Smooth muscle cell (in vitro differentiated cells): ENCODE data around the gene EPB41. TPM values are rescaled to one million over a fixed set of nuclear protein-coding genes. Genes with fewer than 3 reads are reported as not detected.

Experiments used
- DNase-seq: peaks from one replicate; lab custom pipeline; 2025; ENCODE audit not compliant: unreplicated experiment; lab: John Stamatoyannopoulos, UW
- H2AFZ ChIP-seq: fragments of 200-600 bp; sonication (generic); 2 replicates; pipeline ENCODE4 v1.6.0; 2016; ENCODE audit warnings: antibody characterized with exemption, low read depth, mild to moderate bottlenecking
- H3F3A ChIP-seq: fragments of 200-600 bp; sonication (generic); 2 replicates; pipeline ENCODE4 v1.6.0; 2017; ENCODE audit warnings: antibody characterized with exemption, low read depth
- H3K27ac ChIP-seq: fragments of 200-600 bp; sonication (generic); 2 replicates; pipeline ENCODE4 v1.5.1; 2016; ENCODE audit warnings: low read depth, mild to moderate bottlenecking
- H3K27me3 ChIP-seq: fragments of 200-600 bp; sonication (generic); 2 replicates; pipeline ENCODE4 v1.6.1; 2016; ENCODE audit warnings: low read depth, mild to moderate bottlenecking
- H3K36me3 ChIP-seq: fragments of 200-600 bp; sonication (generic); 2 replicates; pipeline ENCODE4 v1.5.1; 2016; ENCODE audit warnings: low read depth
- H3K4me1 ChIP-seq: fragments of 200-600 bp; sonication (generic); 2 replicates; pipeline ENCODE4 v1.5.1; 2016; ENCODE audit warnings: low read depth
- H3K4me2 ChIP-seq: fragments of 200-600 bp; sonication (generic); 2 replicates; pipeline ENCODE4 v1.6.0; 2016; ENCODE audit warnings: mild to moderate bottlenecking
- H3K4me3 ChIP-seq: fragments of 200-600 bp; sonication (generic); 2 replicates; pipeline ENCODE4 v1.5.1; 2016; ENCODE audit warnings: mild to moderate bottlenecking
- H3K79me2 ChIP-seq: fragments of 200-600 bp; sonication (generic); 2 replicates; pipeline ENCODE4 v1.6.0; 2016; ENCODE audit warnings: low read depth, mild to moderate bottlenecking
- H3K9ac ChIP-seq: fragments of 200-600 bp; sonication (generic); 2 replicates; pipeline ENCODE4 v1.6.0; 2016; ENCODE audit warnings: low read depth
- H3K9me3 ChIP-seq: fragments of 200-600 bp; sonication (generic); replicated peaks from 2 replicates; pipeline ENCODE4 v1.5.1; 2016; ENCODE audit warnings: low read depth
- H4K20me1 ChIP-seq: fragments of 200-600 bp; sonication (generic); 2 replicates; pipeline ENCODE4 v1.6.0; 2016; ENCODE audit warnings: low read depth
- WGBS: methylation state at CpG from one replicate; pipeline ENCODE4 v1.1.7; 2016; ENCODE audit warnings: low lambda C conversion rate; 5-methylcytosine and 5-hydroxymethylcytosine counted together
- polyA plus RNA-seq: library from polyadenylated mRNA; unstranded; fragments of >200 nt; fragmentation: Nextera tagmentation; extraction: Ambion mirVana; gene quantifications from 2 replicates; pipeline ENCODE4 v1.2.1, GENCODE V29; 2016
- total RNA-seq: library from RNA; depleted of rRNA; stranded (reverse); fragments of >200 nt; gene quantifications from 2 replicates; pipeline ENCODE4 v1.2.3, GENCODE V29; 2014
- TF ChIP-seq, protein P1 (sequence below): fragments of 200-600 bp; sonication (generic); IDR thresholded peaks from 2 replicates; pipeline ENCODE4 v1.5.1; 2017; ENCODE audit warnings: borderline replicate concordance, mild to moderate bottlenecking, antibody characterized with exemption; ENCODE audit not compliant: insufficient read depth, poor library complexity, severe bottlenecking

The EPB41 gene
- total and polyA plus RNA-seq, 2 experiments from 2014 or later: 4.7 to 20.2 TPM

DNA sequence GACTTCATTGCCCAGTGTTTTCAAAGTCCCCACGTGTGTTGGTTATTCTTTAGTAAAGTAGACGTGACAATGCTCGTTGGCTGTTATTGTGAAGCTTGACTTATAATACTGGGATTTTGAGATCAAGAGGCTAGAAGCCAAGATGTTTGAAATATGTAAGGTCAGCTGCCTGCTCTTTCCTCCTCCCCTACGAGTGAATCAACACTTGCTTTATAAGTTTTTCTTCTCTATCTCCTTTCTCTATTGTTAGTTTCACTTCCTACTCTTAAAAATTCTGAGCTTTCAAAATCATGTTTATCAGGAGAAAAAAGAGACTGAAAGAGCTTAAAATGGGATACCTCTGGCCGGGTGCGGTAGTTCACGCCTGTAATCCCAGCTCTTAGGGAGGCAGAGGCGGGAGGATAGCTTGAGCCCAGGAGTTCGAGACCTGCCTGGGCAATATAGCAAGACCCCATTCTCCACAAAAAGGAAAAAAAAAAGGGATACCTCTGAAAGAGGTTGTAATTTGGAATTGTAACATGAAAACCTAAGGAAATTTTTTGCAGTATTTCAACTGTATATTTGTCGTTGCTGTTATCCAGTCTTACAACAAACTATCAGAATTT is 72.0 kb downstream of the EPB41 start:
- Histone ChIP-seq H3K4me2 (no peak overlapping the region), H4K20me1 (no peaks in the 10 kb centered on the region), H3K79me2 (peaks cover 3% of the 10 kb centered on the region), H3K36me3 (no peaks in the 10 kb centered on the region), H3K4me3 (no peak overlapping the region), H3K27me3 (no peaks in the 10 kb centered on the region), H3K27ac (no peak overlapping the region), H3K4me1 (no peaks in the 10 kb centered on the region), H3F3A (no peaks in the 10 kb centered on the region), H3K9me3 (no peaks in the 10 kb centered on the region), H3K9ac (no peak overlapping the region), H2AFZ (no peak overlapping the region)
- TF ChIP-seq, protein P1, sequence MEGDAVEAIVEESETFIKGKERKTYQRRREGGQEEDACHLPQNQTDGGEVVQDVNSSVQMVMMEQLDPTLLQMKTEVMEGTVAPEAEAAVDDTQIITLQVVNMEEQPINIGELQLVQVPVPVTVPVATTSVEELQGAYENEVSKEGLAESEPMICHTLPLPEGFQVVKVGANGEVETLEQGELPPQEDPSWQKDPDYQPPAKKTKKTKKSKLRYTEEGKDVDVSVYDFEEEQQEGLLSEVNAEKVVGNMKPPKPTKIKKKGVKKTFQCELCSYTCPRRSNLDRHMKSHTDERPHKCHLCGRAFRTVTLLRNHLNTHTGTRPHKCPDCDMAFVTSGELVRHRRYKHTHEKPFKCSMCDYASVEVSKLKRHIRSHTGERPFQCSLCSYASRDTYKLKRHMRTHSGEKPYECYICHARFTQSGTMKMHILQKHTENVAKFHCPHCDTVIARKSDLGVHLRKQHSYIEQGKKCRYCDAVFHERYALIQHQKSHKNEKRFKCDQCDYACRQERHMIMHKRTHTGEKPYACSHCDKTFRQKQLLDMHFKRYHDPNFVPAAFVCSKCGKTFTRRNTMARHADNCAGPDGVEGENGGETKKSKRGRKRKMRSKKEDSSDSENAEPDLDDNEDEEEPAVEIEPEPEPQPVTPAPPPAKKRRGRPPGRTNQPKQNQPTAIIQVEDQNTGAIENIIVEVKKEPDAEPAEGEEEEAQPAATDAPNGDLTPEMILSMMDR: no peak
- 90% methylated on average over 10 of the region's 10 CpGs for WGBS
- no peak for DNase-seq

DNA sequence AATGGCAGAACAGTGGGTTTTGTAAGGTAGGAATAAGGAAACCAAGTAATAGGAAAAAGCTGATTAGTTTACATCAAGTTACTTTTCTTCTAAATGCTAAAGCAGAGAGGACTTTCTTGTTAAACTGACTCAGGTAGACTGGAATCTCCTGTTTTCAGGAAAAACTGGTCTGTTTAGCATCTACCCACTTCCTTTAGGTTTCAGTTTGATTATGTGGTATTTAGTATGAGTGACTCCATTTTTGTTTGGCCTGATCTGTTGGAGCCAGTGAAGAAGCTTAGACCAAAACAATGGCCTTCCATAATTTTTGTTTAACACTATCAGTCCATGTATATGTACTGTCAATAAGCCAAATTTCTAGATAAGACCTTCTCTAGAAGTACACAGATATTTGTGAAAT is 88.4 kb downstream of the EPB41 start:
- DNase-seq: no peak
- Histone ChIP-seq H3K27me3 (no peaks in the 10 kb centered on the region), H4K20me1 (no peaks in the 10 kb centered on the region), H3K4me2 (no peak overlapping the region), H3K4me3 (no peak overlapping the region), H3F3A (no peaks in the 10 kb centered on the region), H3K27ac (peak overlapping the region; percentile 51), H3K9ac (no peak overlapping the region), H3K9me3 (no peaks in the 10 kb centered on the region), H2AFZ (no peak overlapping the region), H3K4me1 (no peaks in the 10 kb centered on the region), H3K79me2 (no peaks in the 10 kb centered on the region), H3K36me3 (no peaks in the 10 kb centered on the region)
- TF ChIP-seq, protein P1: no peak

DNA sequence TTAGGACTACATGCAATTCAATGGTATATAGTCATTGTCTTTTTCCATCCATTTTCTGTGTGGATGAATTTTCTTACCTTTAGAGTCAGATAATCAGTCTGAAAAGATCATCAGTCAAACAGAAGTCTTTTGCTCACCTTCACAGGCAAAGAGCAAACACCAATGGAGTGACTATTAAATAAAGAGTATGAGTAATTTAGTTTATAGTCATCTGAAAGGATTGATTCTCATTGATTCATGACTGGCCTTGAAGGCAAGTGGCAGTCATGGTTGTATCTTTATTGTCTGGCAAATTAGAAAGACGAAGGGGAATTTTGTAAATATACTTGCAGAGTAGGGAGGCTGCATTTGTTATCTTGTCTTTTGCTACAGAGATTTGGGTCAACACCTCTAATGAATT is 89.9 kb downstream of the EPB41 start:
- DNase-seq: no peak
- Histone ChIP-seq H3K4me2 (peak overlapping the region; percentile 34), H3K4me1 (no peaks in the 10 kb centered on the region), H3K36me3 (no peaks in the 10 kb centered on the region), H3K9ac (no peak overlapping the region), H4K20me1 (no peaks in the 10 kb centered on the region), H3K79me2 (no peaks in the 10 kb centered on the region), H3F3A (no peaks in the 10 kb centered on the region), H3K27ac (no peak overlapping the region), H3K9me3 (no peaks in the 10 kb centered on the region), H2AFZ (no peak overlapping the region), H3K27me3 (no peaks in the 10 kb centered on the region), H3K4me3 (no peak overlapping the region)
- TF ChIP-seq, protein P1: no peak
- WGBS: 74% methylated on average over 1 of the region's 1 CpG

DNA sequence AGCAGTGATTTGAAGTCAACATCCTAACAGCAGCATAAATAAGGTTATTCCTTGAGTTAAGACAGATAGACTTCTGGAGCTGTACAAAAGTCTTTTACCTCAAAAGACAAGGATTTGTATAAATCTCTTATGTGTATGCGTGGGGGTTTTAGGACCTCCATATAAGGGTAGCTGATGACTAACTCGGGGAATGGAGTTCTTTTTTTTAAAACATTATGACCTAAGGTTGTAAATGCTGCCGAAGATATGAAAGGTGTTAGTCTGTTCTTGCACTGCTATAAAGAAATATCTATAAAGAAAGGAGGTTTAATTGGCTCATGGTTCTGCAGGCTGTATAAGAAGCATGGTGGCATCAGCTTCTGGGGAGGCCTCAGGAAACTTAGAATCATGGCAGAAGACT is 90.4 kb downstream of the EPB41 start:
- H3K36me3 ChIP-seq: no peaks in the 10 kb centered on the region
- H3K27ac ChIP-seq: no peak overlapping the region
- H3K4me3 ChIP-seq: no peak overlapping the region
- H2AFZ ChIP-seq: no peak overlapping the region
- WGBS: 41% methylated on average over 3 of the region's 3 CpGs
- TF ChIP-seq, protein P1: no peak
- peak overlapping the region; percentile 34 for H3K4me2 ChIP-seq
- H3K27me3 ChIP-seq: no peaks in the 10 kb centered on the region
- no peak for DNase-seq
- no peak overlapping the region for H3K9ac ChIP-seq
- no peaks in the 10 kb centered on the region for H3K4me1 ChIP-seq
- H4K20me1 ChIP-seq: no peaks in the 10 kb centered on the region
- H3F3A ChIP-seq: no peaks in the 10 kb centered on the region
- H3K79me2 ChIP-seq: no peaks in the 10 kb centered on the region
- no peaks in the 10 kb centered on the region for H3K9me3 ChIP-seq
